Spleen (tissue), 11 donors: ENCODE measurements around the gene ADCY2. TPM values are rescaled to one million over a fixed set of nuclear protein-coding genes. Genes with fewer than 3 reads are reported as not detected.

Experiments used
- DNase-seq: peaks from one replicate; pipeline ENCODE4 v3.0.0-alpha.2; 2020
- H3K27ac ChIP-seq, 8 donors: fragments of 200-600 bp; sonication (generic) in 7 of 8; 1 replicate in 4 of 8; 2 replicates in 4 of 8; pipeline versions ENCODE4 v1.5.0 to v1.8.0; 2016 to 2021; ENCODE audit warnings: inconsistent platforms in 4 of 8, mild to moderate bottlenecking in 4 of 8, moderate library complexity in 1 of 8
- H3K27me3 ChIP-seq, 7 donors: fragments of 200-600 bp; sonication (generic) in 6 of 7; replicated peaks in 1 of 7; 1 replicate in 4 of 7; 2 replicates in 3 of 7; pipeline versions ENCODE4 v1.5.0 to v1.8.0; 2016 to 2021; ENCODE audit warnings: inconsistent platforms in 3 of 7, mild to moderate bottlenecking in 1 of 7
- H3K36me3 ChIP-seq, 6 donors: fragments of 200-600 bp; sonication (generic) in 5 of 6; 1 replicate in 4 of 6; 2 replicates in 2 of 6; pipeline versions ENCODE4 v1.5.0 to v1.8.0; 2016 to 2021; ENCODE audit warnings: inconsistent platforms in 2 of 6
- H3K4me1 ChIP-seq, 6 donors: fragments of 200-600 bp; sonication (generic) in 5 of 6; 1 replicate in 3 of 6; 2 replicates in 3 of 6; pipeline versions ENCODE4 v1.5.0 to v1.8.0; 2016 to 2021; ENCODE audit warnings: inconsistent platforms in 3 of 6
- H3K4me3 ChIP-seq, 8 donors: fragments of 200-600 bp; sonication (generic) in 7 of 8; 1 replicate in 4 of 8; 2 replicates in 4 of 8; pipeline versions ENCODE4 v1.5.0 to v1.8.0; 2016 to 2021; ENCODE audit warnings: inconsistent platforms in 4 of 8, mild to moderate bottlenecking in 4 of 8, moderate library complexity in 2 of 8
- H3K9me3 ChIP-seq, 8 donors: fragments of 200-600 bp; sonication (generic) in 7 of 8; 1 replicate in 4 of 8; 2 replicates in 4 of 8; pipeline versions ENCODE4 v1.5.0 to v1.8.0; 2016 to 2021; ENCODE audit warnings: inconsistent platforms in 4 of 8
- POLR2A ChIP-seq, 3 donors: fragments of 450-650 bp; IDR thresholded peaks; one replicate each; pipeline ENCODE4 v1.5.1; 2017; ENCODE audit warnings: antibody characterized with exemption in 3 of 3, mild to moderate bottlenecking in 1 of 3
- POLR2AphosphoS5 ChIP-seq, 3 donors: sonication (generic); formaldehyde crosslinking; IDR thresholded peaks; one replicate each; pipeline ENCODE4 v1.5.1; 2017; ENCODE audit warnings: antibody characterized with exemption in 3 of 3
- WGBS, 5 donors: extraction: QIAGEN DNeasy Blood & Tissue Kit in 3 of 5; methylation state at CpG; one replicate each; pipeline versions ENCODE4 v1.1.5 to v1.1.7; 2013 to 2018; 5-methylcytosine and 5-hydroxymethylcytosine counted together
- intact Hi-C: fragments of 100-400 bp; cut with DNase I; formaldehyde crosslinking; loops from one replicate; pipeline ENCODE4 v1.15.0; 2023; ENCODE audit warnings: low total_unique reads
- polyA plus RNA-seq, 3 donors: library from polyadenylated mRNA; stranded (reverse); fragments of 200-250 nt; gene quantifications; one replicate each; pipeline ENCODE4 v1.2.1, GENCODE V29; 2013
- total RNA-seq, 7 donors: library from RNA; depleted of rRNA in 3 of 7; stranded (reverse); fragments of >200 nt in 3 of 7; fragmentation: NEBNext Ultra II Directional in 4 of 7; extraction: Animal tissue kit (Norgen Biotek cat#: 25700) in 4 of 7; gene quantifications; one replicate each; pipeline versions ENCODE4 v1.1.0 to v1.2.1, GENCODE V29; 2016 to 2021
- TF ChIP-seq, protein P1 (sequence below), 11 experiments: fragments of 200-600 bp in 7 of 11; fragments of 450-650 bp in 4 of 11; sonication (generic) in 4 of 11; IDR thresholded peaks in 8 of 11; conservative IDR thresholded peaks in 3 of 11; 1 replicate in 7 of 11; 2 replicates in 4 of 11; pipeline versions ENCODE4 v1.4.0 to v1.8.0; 2016 to 2021; ENCODE audit warnings: antibody characterized with exemption in 11 of 11, inconsistent platforms in 4 of 11, mild to moderate bottlenecking in 1 of 11
- donor health status: healthy with polysubstance abuse.
- donor health status: DM: no; HTN: no; CAD: no; lungs with moderate emphysema.
- donor health status: DM: no; HTN: no; CAD: no.
- donor health status: Bipolar disorder and iron deficiency.
- donor health status: healthy.
- donor health status: DM: no; HTN: no; CAD: no.
- donor health status: DM: yes; HTN: yes; CAD: no.

ADCY2 gene
- total and polyA plus RNA-seq, 10 donors: 0.02 to 1.5 (median 0.18) TPM

DNA sequence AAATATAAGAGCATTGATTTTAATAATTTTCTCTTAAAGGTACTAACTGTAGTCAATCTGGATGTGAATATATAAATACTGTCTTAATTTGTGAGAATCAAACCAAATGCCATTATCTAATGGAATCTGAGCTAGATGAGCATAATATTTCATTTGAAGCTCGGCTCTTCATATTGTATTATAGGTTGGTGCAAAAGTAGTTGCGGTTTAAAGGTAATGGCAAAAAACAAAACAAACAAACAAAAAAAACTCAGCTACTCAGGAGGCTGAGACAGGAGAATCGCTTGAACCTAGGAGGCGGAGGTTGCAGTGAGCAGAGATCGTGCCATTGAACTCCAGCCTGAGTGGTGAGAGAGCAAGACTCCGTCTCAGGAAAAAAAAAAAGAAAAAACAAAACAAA lies 358.6 kb downstream of the ADCY2 start:
- DNase-seq: no peak
- Histone ChIP-seq H3K27ac (no peak overlapping the region), H3K9me3 (no peaks in the 10 kb centered on the region), H3K27me3 (peaks cover 0 to 28% (median 0%) of the 10 kb centered on the region in 7 donors), H3K36me3 (no peaks in the 10 kb centered on the region), H3K4me1 (no peaks in the 10 kb centered on the region), H3K4me3 (no peak overlapping the region)
- intact Hi-C loops: no loop called here
- TF ChIP-seq POLR2AphosphoS5 (IDR thresholded peaks at IDR 0.05) (no peak), POLR2A (IDR thresholded peaks at IDR 0.05) (no peak)
- TF ChIP-seq, protein P1, sequence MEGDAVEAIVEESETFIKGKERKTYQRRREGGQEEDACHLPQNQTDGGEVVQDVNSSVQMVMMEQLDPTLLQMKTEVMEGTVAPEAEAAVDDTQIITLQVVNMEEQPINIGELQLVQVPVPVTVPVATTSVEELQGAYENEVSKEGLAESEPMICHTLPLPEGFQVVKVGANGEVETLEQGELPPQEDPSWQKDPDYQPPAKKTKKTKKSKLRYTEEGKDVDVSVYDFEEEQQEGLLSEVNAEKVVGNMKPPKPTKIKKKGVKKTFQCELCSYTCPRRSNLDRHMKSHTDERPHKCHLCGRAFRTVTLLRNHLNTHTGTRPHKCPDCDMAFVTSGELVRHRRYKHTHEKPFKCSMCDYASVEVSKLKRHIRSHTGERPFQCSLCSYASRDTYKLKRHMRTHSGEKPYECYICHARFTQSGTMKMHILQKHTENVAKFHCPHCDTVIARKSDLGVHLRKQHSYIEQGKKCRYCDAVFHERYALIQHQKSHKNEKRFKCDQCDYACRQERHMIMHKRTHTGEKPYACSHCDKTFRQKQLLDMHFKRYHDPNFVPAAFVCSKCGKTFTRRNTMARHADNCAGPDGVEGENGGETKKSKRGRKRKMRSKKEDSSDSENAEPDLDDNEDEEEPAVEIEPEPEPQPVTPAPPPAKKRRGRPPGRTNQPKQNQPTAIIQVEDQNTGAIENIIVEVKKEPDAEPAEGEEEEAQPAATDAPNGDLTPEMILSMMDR (IDR thresholded peaks at IDR 0.05 in 8 of 11, conservative IDR thresholded peaks at IDR 0.05 in 3 of 11): no peak
- WGBS, 5 donors: 87 to 91% (median 88%) methylated on average over 6 of the region's 6 CpGs

DNA sequence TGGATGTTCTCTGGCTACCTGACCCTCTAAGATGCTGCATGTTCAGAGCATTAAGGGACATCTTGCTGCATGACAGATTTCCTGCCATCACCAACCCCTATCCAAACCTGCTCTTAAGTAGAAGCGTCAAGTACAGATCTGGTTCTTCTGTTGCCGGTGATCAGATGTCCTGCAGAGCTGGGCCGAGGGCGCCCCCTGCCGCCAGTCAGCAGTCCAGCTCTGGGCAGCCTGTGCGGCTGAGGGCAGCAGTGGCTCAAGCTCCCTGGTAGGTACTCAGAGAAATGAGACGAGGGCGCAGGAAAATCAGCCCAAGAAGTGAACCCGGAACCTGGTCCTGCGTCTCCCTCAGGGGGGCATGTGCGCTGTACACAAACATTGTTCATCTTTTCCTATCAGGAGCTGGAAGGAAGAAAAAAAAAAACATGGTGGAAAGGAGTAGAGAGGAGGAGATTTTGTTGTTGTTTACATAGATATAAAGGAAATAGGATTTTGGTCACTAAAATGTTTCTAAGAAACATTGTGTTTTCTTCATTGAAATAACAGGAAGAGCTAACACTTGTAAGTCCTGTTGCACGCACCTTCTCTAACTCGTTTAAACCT lies 359.2 kb downstream of the ADCY2 start:
- DNase-seq: no peak
- Histone ChIP-seq H3K27ac (no peak overlapping the region), H3K4me1 (no peaks in the 10 kb centered on the region), H3K27me3 (peaks cover 0 to 28% (median 0%) of the 10 kb centered on the region in 7 donors), H3K9me3 (no peaks in the 10 kb centered on the region), H3K4me3 (no peak overlapping the region), H3K36me3 (no peaks in the 10 kb centered on the region)
- TF ChIP-seq POLR2AphosphoS5 (IDR thresholded peaks at IDR 0.05) (no peak), POLR2A (IDR thresholded peaks at IDR 0.05) (no peak)
- TF ChIP-seq, protein P1 (IDR thresholded peaks at IDR 0.05 in 8 of 11, conservative IDR thresholded peaks at IDR 0.05 in 3 of 11): peak in 8 of 11 experiments; percentile 15 to 65 (median 44)
- WGBS, 5 donors: 43 to 58% (median 55%) methylated on average over 13 of the region's 13 CpGs
- intact Hi-C loops: no loop called here

DNA sequence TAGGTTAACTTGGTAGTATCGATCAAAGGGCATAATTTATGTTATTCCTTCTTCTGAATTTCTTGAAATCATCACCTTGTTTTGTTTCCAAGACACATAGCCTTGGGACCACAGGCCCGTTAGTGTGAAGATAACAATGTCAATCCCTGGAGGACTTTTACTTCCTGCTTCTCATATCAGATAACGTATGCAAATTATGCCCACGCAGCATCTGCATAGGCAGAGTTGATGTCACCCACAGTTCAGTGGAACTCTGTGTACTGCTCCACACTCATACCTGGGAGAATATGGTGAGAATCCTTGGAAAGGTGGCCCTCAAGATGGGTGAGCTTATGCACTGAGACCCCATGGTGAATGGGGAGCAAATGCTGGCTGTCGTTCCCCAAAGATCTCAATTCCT lies 360.0 kb downstream of the ADCY2 start:
- Histone ChIP-seq H3K9me3 (no peaks in the 10 kb centered on the region), H3K27ac (no peak overlapping the region), H3K4me3 (no peak overlapping the region), H3K27me3 (peaks cover 0 to 28% (median 0%) of the 10 kb centered on the region in 7 donors), H3K36me3 (no peaks in the 10 kb centered on the region), H3K4me1 (no peaks in the 10 kb centered on the region)
- WGBS, 5 donors: 74 to 79% (median 76%) methylated on average over 5 of the region's 5 CpGs
- TF ChIP-seq, protein P1 (IDR thresholded peaks at IDR 0.05 in 8 of 11, conservative IDR thresholded peaks at IDR 0.05 in 3 of 11): no peak
- TF ChIP-seq POLR2AphosphoS5 (IDR thresholded peaks at IDR 0.05) (no peak), POLR2A (IDR thresholded peaks at IDR 0.05) (no peak)
- DNase-seq: no peak
- intact Hi-C loops: no loop called here

DNA sequence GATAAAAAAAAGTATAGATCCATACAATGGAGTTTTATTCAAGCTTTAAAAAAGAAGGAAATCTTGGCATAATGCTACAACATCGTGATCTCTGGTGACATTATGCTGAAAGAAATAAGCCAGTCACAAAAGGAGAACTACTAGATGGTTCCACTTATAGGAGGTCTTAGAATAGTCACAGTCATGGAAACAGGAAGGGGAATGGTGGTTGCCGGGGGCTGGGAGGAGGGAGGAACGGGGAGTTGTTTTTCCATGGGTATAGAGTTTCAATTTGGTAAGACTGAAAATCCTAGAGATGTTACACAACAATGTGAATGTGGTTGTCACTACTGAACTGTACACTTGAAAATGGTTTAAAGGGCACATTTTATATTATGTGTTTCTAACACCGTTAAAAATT lies 360.5 kb downstream of the ADCY2 start:
- no peaks in the 10 kb centered on the region for H3K9me3 ChIP-seq
- H3K36me3 ChIP-seq: no peaks in the 10 kb centered on the region
- no peak overlapping the region for H3K27ac ChIP-seq
- peaks cover 0 to 28% (median 0%) of the 10 kb centered on the region in 7 donors for H3K27me3 ChIP-seq
- TF ChIP-seq, protein P1 (IDR thresholded peaks at IDR 0.05 in 8 of 11, conservative IDR thresholded peaks at IDR 0.05 in 3 of 11): no peak
- no peak for TF ChIP-seq POLR2A (IDR thresholded peaks at IDR 0.05)
- 21 to 36% (median 24%) methylated on average over 4 of the region's 4 CpGs for WGBS, 5 donors
- intact Hi-C loops: no loop called here
- no peaks in the 10 kb centered on the region for H3K4me1 ChIP-seq
- H3K4me3 ChIP-seq: no peak overlapping the region
- no peak for DNase-seq
